VCaP (cell line): ENCODE measurements around the gene SLC35B2.

ENCODE experiments used
- H3K27ac ChIP-seq: fragments of 450-650 bp; 2 replicates; pipeline ENCODE4 v1.5.1; 2017
- TF ChIP-seq, protein P1 (sequence below): fragments of 450-650 bp; conservative IDR thresholded peaks from 2 replicates; pipeline ENCODE4 v1.5.1; 2017; ENCODE audit warnings: mild to moderate bottlenecking, moderate library complexity

SLC35B2 gene

DNA sequence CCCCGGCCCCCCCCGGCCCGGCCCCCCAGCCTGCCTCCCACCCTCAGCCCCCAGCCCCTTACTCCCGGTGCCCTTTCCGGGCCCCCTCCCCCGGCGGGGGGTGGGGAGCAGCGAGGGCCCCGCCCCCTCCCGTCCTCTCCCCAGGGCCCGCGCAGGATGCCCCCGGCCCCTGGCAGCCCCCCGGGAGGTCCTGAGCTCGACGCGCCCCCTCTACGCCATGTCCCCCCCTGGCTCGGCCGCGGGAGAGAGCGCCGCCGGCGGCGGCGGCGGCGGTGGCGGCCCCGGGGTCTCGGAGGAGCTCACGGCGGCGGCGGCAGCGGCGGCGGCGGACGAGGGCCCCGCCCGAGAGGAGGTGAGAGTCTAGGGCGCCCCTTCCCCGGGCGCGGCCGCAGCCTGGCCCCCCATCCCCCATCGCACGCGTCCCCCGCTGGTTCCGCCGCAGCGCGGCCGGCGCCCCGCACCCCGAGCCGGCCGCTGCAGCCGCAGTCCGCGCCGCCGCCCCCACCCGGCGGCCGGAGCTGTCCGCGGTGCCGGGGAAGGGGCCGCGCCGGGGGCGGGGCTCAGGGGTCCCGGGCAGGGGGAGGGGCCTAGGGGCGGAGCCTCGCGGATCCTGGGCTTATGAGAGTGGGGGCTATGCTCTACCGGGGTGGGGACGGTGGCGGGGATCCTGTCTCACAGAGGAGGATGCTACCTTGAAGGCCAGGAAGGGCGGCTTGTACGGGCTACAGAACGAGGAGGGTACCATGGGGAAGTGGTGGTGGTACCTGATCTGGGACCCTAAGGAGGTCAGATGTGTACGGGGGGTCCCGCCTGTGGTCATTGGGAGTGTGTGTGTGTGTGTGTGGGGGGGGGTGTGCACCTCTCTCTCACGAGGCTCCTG lies 13.4 kb upstream of the SLC35B2 start:
- H3K27ac ChIP-seq = peak overlapping the region; percentile 46; the same call in 1 of the 2 replicates
- TF ChIP-seq, protein P1, sequence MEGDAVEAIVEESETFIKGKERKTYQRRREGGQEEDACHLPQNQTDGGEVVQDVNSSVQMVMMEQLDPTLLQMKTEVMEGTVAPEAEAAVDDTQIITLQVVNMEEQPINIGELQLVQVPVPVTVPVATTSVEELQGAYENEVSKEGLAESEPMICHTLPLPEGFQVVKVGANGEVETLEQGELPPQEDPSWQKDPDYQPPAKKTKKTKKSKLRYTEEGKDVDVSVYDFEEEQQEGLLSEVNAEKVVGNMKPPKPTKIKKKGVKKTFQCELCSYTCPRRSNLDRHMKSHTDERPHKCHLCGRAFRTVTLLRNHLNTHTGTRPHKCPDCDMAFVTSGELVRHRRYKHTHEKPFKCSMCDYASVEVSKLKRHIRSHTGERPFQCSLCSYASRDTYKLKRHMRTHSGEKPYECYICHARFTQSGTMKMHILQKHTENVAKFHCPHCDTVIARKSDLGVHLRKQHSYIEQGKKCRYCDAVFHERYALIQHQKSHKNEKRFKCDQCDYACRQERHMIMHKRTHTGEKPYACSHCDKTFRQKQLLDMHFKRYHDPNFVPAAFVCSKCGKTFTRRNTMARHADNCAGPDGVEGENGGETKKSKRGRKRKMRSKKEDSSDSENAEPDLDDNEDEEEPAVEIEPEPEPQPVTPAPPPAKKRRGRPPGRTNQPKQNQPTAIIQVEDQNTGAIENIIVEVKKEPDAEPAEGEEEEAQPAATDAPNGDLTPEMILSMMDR = peak; percentile 19; the same call in 1 of the 2 replicates

DNA sequence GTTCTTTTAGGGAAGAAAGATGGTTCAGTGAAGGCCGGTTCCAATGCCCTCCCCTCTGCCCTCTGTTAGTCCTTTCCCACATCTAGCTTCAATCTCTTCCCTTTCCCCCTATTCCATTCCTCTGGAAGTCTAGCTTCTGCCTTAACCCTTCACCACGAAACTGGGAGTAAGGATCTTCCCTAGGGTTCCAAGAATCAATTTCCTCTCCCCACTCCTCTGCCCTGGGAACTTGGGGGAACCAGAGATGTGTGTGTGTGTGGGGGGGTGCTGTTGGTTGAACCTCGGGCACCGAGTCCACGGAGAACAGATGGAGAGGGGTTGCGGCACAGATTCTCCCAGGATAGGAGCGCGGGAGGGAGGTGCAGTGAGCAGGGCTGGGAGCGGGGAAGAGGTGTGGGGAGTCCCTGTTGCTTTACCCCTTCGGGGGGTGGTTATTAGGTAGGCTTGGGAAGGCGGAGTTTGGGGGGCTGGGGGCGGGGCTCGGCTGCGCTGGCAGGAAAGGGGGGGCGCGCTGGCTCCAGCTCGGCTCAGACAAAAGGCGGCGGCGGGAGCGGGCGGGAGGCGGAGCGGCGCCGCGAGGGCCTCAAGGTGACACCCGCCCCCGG lies 12.7 kb upstream of the SLC35B2 start, which contains the start of gene TMEM151B:
TSS of gene TMEM151B (plus strand) at position 530 of the 605 bp plus-strand sequence. CDS start 293 bp downstream, outside the sequence.
- TF ChIP-seq, protein P1 = no peak
- peak within 1 kb of the TSS; percentile 46; the same call in 1 of the 2 replicates for H3K27ac ChIP-seq

DNA sequence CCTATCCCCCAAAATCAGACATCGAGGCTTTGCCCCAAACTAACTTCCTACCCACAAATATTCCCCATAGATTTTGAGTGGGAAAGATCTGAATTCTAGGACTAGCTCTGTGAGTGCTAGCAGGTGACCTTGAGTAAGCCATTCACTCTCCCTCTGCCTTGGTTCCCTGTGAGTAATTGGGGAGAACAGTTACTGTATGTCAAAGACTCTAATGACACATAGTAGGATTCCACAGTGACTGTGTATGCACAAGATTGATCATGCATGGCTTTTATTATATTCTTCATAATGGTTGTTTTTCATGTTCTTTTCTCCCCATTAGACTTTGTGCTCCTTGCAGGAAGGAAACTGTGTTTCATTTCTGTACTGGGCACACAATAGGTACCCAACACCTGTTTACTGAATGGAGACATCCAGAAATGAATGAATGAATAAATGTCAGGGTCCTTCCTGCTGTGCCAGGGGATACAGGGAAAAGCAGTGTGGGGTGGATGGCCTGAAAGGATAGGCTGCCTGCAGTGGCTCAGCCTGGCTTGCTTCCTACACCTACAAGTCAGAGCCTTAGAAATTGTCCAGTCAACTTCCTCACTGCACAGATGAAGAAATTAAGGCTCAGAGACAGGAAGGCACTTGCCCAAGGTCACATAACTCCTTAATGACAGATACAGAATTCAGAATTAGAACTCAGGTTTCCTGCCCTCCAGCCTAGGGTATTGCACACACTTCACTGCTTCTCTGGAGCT lies 12.0 kb upstream of the SLC35B2 start:
- no peak overlapping the region for H3K27ac ChIP-seq

DNA sequence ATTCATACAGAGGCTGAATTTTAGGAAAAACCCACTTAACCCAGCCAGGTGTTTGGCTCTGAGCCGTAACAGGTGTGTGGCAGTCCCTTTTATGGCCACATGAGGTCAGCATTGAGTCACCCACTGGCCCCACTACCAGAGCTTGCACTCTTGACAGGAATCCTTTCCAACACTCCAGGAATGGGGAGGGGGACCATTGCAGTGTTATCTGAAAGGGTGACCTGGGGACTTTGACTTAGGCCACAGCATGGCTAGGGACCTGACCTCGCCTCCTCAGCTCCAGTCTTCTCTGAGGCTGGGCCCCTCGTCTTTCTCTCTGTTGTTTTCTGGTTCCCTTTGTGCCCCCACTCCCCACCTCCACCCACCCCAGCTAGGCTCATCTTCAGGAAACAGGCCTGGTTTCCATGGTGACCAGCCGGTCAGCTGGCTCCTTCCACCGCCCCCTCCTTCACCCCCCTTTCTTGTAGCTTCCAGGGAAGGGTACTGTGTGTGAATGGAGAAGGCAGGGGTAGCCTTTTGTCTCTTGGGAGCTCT lies 10.8 kb upstream of the SLC35B2 start:
- H3K27ac ChIP-seq = no peak overlapping the region
- TF ChIP-seq, protein P1 = peak; percentile 99

More for the DNA sequence above, 12.0 kb upstream of the SLC35B2 start:
- TF ChIP-seq, protein P1 = no peak

DNA sequence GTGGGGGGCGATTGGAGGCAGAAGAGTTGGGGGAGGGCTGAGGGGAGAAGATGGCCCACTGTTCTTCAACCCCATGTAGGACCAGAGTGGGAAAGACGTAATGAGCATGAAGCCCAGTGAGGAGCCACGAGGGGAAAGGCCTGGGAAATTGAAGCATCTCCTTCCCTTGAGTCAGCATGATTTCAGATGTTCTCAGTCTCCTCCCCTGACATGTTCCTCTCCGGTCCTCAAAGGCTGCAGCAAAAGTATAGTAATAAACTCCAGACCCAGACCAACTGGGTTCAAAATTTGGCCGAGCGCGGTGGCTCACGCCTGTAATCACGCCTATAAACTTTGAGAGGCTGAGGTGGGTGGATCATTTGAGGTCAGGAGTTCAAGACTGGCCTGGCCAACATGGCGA lies 9.9 kb upstream of the SLC35B2 start:
- H3K27ac ChIP-seq = no peak overlapping the region

DNA sequence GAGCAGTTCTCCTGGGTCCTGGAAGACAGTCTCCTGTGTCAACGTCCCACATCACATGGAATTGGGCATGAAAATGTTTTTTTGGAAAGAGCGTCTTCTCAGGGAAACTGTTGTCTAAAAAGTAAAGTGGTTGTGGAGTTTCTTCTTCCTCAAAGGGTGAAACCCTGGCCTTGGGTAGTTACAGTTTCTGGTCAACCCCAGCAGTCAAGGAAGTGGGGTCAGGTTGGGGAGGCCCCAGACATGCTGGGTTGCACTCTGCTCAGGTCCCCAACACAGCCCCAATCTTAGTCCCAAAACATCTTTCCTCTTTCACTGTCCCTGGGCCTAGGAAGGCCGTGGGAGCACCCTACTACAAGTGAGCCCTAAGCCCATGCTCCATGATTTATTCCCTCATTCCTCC lies 9.0 kb upstream of the SLC35B2 start:
- TF ChIP-seq, protein P1 = no peak
- H3K27ac ChIP-seq = peak overlapping the region; percentile 85; the same call in 1 of the 2 replicates

More for the DNA sequence above, 9.9 kb upstream of the SLC35B2 start:
- TF ChIP-seq, protein P1 = no peak
